Amygdala (tissue), 56 donors: Measurements from ENCODE around the gene USP40.

Experiments
- DNase-seq, 56 donors: peaks; one replicate each; lab custom pipeline; 2025; lab: John Stamatoyannopoulos, UW

Gene USP40

GRCh38 chr2:233461481-233461891, 105.1 kb downstream of the USP40 start:
- DNase-seq: no peak

DNA sequence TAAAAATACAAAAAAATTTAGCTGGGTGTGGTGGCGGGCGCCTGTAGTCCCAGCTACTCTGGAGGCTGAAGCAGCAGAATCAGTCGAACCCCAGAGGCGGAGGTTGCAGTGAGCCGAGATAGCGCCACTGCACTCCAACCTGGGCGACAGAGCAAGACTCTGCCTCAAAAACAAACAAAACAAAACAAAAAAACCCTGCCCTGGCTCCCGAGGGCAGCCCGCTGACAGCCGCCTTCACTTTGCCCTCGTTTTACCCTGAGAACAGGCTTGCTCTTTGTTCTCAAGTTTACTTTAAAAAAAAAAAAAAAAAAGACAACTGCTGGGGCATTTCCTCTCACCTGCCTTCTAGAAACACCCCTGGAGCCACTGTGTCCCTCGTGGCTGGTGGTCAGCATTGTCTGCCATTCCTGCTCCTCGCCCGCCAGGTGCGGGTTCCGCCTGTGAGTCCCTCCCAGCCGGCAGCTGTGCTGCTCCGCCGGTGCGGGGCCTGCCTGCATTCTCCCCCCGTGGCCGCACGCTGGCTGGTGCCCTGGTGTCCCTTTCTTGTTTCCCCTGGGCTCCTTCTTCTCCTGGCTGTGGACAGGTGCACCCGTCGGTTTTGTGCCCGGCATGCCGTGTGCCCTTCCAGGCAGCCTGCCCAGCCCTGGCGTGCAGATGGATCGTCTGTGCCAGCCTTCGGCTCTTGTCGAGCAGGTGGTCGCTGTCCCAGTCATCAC, 105.7 kb downstream of the USP40 start:
- peak in 11 of 56 donors; percentile 16 to 60 (median 30) for DNase-seq

DNA sequence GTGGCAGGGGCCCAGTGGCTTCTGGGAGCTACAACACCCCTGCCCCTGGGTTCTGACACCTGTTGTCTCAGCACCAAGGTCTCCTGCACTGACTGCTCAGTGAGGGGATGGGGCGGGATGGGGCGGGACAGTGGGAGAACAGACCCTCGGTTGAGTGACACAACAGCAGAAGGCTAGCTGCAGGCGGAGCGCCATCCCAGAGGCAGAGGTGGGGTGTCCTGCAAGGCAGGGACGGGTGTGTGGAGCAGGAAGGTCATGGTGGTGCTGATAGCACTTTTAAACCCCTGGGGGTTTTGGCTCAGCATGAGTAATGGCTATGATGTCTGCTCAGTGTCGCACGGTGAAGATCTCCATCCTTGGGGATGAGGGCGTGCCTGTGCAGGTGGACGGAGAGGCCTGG, 107.2 kb downstream of the USP40 start:
- DNase-seq: no peak

- DNase-seq: no peak
Observed at GRCh38 chr2:233458826-233459225, 107.8 kb downstream of the USP40 start.

GRCh38 chr2:233458031-233458610, 108.5 kb downstream of the USP40 start:
- no peak for DNase-seq

DNA sequence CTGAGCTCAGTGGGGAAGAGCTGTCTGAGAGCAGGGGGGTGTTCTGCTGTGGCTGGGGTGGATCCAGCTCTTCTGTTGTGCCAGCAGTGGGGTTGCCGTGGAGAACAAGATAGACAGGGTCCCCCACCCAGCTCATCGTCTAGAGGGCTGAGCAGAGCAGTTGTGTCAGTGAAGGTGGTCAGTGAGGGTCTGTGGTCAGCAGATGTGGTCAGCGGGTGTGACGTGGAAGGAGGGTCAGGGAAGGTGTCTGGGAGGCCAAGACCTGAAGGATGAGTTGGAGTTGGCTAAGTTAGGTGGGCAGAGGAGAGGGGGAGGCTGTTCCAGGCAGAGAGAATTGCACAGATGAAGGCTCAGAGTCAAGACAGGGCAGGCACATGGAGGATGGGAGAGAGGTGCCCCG, 109.2 kb downstream of the USP40 start:
- DNase-seq: no peak

- DNase-seq: no peak
Observed at GRCh38 chr2:233456934-233457333, 109.6 kb downstream of the USP40 start.

GRCh38 chr2:233456111-233456510, 110.5 kb downstream of the USP40 start:
- DNase-seq: no peak

DNA sequence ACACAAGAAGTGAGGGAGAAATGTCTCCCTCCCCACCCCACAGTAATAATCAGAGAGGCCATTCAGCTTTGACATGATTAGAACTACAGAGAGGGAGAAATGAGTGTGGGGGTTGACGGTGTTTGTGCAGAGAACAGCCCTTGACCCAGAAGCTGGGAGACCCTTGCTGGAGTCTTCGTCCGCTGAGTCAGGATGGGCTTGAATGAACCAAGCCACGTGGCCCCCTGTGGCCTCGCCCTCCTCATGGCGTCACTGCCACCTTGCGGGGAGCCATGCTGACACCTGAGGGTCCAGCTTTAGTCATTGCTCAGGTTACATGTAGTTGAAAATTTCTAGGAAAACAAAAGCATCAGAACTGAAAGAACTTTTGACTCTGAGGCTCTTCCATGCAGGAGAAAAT, 111.1 kb downstream of the USP40 start:
- no peak for DNase-seq

GRCh38 chr2:233455006-233455405, 111.6 kb downstream of the USP40 start:
- no peak for DNase-seq

DNA sequence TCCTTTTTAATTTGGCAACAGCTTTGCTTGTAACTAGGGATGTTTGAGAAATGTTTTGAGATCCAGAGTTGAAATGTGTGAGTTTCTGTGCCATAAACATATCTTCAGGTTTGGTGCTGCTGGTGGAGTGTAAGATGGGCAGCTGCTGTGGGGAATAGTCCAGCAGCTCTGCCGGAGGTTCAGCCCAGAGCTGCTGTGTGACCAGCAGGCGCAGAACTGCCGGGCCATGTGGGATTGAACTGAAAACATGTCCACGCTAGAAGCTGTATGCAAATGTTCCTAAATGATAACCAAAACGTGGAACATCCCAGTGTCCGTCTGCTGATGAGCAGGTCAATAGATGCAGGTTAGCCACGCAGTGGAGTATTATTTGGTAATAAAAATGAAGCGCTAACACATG, 112.7 kb downstream of the USP40 start:
- no peak for DNase-seq

DNA sequence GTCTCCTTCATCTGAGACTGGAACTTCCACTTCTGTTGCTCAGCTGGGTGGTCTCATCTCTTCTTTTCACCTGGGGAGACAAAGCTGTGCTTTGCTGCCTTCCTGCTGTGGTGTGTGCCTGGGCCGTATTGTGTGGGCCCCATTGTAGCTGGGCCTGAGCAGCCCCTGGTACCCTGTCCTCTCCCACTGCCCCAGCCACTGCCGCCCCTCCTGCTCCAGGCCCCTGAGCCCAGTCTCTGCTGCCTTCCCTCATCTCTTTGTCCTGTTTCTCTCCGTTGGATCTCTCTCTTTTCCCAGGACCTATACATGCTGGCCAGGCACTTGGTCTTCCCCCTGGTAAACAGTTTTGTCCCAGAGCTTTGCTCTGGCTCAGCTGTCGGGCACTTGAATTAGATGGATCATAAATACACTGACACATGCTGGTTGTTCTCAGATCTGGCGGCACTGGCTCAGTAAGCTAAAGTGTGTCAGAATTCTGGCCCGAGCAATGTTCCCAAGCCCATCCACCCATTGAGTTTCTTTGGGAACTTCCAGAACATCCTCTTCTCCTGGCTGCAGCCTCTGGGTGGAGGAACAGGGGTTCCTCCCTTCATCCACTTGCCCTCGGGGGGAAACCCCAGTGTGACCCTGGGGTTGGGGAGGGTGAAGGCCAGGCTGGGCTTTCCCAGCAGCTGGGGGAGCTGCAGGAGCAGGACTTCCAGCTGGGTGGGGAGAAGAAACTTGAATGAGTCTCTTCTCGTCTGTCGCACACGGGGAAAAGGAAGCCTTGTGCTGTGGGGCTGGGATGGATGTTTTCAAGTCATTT, 113.3 kb downstream of the USP40 start:
- DNase-seq: no peak

DNA sequence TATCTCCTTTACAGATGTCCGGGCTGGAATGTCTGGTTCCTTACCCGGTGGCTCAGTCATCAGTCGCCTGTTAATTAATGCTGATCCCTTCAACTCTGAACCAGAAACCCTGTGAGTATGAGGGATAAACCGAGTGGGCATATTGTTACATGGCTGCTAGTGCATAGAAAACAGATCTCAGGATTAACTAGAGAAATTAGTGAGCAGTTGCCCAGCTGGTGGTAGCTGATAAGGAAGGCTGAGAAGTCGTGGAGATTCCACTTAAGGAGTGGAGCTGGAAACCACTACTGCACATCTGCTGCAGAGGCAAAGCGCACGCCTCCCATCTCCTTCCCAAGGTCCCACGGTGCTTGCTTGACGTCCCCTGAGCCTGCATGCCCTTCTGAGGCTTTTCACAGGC, 114.6 kb downstream of the USP40 start:
- DNase-seq: no peak

GRCh38 chr2:233450864-233451575, 115.6 kb downstream of the USP40 start:
- no peak for DNase-seq

- no peak for DNase-seq
Observed at GRCh38 chr2:233449921-233450863, 116.4 kb downstream of the USP40 start.

DNA sequence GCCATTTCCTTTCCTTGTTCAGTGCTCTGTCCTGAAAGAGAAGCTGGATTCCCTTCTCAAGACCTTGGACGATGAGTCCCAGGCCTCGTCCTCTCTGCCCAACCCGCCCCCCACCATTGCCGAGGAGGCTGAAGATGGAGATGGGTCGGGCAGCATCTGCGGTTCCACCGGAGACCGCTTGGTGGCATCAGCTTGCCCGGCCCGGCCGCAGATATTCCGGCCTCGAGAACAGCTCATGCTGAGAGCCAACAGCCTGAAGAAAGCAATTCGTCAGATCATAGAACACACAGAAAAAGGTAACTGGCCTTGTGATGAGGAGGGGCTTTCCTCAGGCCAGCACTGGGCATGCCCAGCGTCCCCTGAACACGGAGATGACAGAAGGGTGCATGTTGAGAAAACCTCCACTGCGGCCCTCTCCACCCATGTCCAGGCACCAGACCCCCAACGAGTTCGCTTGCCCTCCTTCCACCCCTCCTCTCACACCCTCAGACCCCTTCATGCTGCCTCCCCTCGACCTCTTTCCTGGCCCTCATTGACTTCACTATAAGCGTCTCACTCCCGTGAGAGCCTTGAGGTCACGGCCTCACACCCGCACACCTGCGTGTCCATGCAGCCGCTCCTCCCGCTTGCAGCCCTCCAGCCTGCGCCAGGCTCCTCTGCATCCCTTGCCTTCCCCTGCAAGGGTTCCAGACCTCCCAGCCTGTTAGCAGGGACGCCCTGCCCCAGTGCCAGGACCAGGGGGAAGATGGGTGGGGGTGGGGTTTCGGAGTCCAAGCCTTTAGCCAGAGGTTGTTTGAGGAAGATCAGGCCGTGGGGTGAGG, 117.3 kb downstream of the USP40 start:
- peak in 26 of 56 donors; percentile 8 to 63 (median 27) for DNase-seq

DNA sequence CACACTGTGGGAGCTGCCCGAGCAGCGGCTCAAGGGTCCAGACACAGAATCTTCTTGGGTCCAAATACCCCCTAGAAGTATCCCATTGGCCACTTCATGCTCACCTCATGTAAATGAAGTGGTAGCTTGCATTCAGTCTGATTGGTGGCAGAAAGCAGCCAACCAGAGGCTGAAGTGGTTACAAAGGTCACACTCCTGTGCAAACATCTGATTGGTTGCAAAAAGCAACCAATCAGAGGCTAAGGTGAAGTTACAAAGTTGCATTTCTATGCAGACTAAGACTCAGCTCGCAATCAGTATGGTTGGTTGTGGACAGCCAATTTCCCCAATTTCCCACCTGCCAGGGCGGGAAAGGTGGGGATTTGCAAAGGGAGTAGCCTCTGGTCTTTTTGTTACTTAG, 118.0 kb downstream of the USP40 start:
- no peak for DNase-seq

DNA sequence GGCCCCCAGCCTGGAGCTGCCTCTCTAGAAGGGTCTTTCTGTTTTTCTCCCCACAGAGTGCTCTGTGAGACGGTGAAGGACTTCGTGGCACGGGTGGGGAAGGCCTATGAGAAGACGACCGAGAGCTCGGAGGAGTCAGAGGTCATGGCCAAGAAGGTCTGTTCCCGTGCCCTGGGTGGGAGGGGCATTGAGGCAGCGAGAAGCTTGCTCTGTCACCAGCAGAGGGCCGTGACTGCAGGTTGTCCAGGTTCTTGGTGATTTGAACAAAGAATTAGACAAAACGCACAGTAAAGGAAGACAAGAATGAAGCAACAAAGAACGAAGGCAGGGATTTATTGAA, 118.4 kb downstream of the USP40 start:
- no peak for DNase-seq
